Vagina (tissue), 2 donors: ENCODE measurements around the gene TMEM179. TPM values are rescaled to one million over a fixed set of nuclear protein-coding genes. Genes with fewer than 3 reads are reported as not detected.

ENCODE experiments used
- DNase-seq, 2 donors: peaks; one replicate each; pipeline ENCODE4 v3.0.0-alpha.2; 2017; ENCODE audit errors: extremely low spot score in 2 of 2
- H3K27ac ChIP-seq: fragments of 200-600 bp; sonication (generic); one replicate; pipeline ENCODE4 v1.5.1; 2019
- H3K27me3 ChIP-seq: fragments of 200-600 bp; sonication (generic); one replicate; pipeline ENCODE4 v1.5.1; 2019
- H3K36me3 ChIP-seq, 2 donors: fragments of 200-600 bp; sonication (generic); one replicate each; pipeline ENCODE4 v1.5.1; 2017 to 2019
- H3K4me1 ChIP-seq: fragments of 200-600 bp; sonication (generic); one replicate; pipeline ENCODE4 v1.5.1; 2019
- H3K4me3 ChIP-seq, 2 donors: fragments of 200-600 bp; sonication (generic); 1 replicate in 1 of 2; 2 replicates in 1 of 2; pipeline ENCODE4 v1.5.1; 2016 to 2019
- H3K9me3 ChIP-seq: fragments of 200-600 bp; sonication (generic); one replicate; pipeline ENCODE4 v1.5.1; 2019
- POLR2A ChIP-seq, 2 donors: fragments of 450-650 bp; IDR thresholded peaks; one replicate each; pipeline ENCODE4 v1.6.1; 2017; ENCODE audit warnings: antibody characterized with exemption in 2 of 2, mild to moderate bottlenecking in 2 of 2, moderate library complexity in 2 of 2
- POLR2AphosphoS5 ChIP-seq, 2 donors: sonication (generic); formaldehyde crosslinking; IDR thresholded peaks; one replicate each; pipeline ENCODE4 v1.9.0; 2017; ENCODE audit warnings: antibody characterized with exemption in 2 of 2, mild to moderate bottlenecking in 2 of 2, low read depth in 1 of 2; ENCODE audit not compliant: insufficient read depth in 1 of 2
- intact Hi-C: fragments of 100-400 bp; cut with DNase I; formaldehyde crosslinking; loops from one replicate; pipeline ENCODE4 v1.15.1; 2023
- total RNA-seq: library from RNA; depleted of rRNA; stranded (reverse); fragments of >200 nt; gene quantifications from one replicate; pipeline ENCODE4 v1.2.3, GENCODE V29; 2016
- TF ChIP-seq, protein P1 (sequence below), 3 experiments: fragments of 450-650 bp in 2 of 3; fragments of 200-600 bp in 1 of 3; sonication (generic) in 1 of 3; IDR thresholded peaks; one replicate each; pipeline ENCODE4 v1.5.1; 2017 to 2019; ENCODE audit warnings: antibody characterized with exemption in 3 of 3, mild to moderate bottlenecking in 2 of 3, moderate library complexity in 2 of 3

Gene TMEM179
- total RNA-seq, 1 donor from 2014 or later = 7.9 TPM

DNA sequence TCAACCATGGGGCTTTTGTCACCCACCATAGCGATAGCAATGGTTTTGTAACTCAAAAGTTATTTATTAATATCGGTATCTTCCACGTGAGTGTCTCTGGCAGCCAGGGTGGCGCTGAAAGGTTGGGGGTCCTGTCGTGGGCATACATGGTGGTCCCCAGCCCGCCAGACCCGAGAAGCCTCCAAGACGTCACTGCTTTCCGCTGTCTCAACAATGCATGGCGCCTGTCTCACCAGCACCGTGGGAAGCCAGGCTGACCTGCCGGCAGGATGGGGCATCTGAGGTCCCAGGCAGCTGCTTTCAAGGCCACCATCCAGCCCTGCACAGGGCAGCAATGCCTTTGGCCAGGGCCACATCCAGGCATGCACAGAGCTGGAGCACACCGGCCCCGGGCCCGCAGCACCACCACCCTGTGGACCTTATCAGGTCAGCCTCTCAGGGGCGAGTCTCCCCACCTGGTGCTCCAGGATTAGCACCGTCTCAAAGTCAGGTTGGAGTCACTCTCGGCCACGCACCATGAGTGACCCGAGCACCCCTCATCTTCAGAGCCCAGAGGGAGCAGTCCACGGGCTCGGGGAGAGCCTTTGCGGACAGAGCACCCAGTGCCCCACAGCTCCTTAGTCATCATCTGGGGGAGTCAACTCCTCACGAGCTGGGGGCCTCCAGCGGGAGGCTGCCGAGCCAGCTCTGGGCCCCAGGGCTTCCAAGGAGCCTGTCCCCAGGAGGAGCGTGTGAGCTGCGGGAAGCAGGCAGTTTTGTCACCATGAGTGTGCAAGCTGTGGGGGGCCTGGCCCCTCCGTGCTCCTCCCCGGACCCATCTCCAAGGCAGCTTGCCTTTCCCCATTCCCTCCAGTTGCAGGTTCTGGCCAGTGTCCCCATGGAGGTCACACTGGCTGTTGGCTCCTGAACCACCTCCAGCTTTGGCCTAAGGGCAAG, 39.6 kb downstream of the TMEM179 start:
- H3K4me3 ChIP-seq = no peak overlapping the region
- no peaks in the 10 kb centered on the region for H3K9me3 ChIP-seq
- no peak overlapping the region for H3K27ac ChIP-seq
- H3K27me3 ChIP-seq = peaks cover 3% of the 10 kb centered on the region
- peaks cover 12% of the 10 kb centered on the region for H3K4me1 ChIP-seq
- intact Hi-C loops = loop anchor here (10.0 kb wide), 2 partner anchors 430 to 480 kb away; partner anchors contain the start of genes ASPG and KIF26A
- no peaks in the 10 kb centered on the region for H3K36me3 ChIP-seq
- no peak for DNase-seq
- TF ChIP-seq, protein P1, sequence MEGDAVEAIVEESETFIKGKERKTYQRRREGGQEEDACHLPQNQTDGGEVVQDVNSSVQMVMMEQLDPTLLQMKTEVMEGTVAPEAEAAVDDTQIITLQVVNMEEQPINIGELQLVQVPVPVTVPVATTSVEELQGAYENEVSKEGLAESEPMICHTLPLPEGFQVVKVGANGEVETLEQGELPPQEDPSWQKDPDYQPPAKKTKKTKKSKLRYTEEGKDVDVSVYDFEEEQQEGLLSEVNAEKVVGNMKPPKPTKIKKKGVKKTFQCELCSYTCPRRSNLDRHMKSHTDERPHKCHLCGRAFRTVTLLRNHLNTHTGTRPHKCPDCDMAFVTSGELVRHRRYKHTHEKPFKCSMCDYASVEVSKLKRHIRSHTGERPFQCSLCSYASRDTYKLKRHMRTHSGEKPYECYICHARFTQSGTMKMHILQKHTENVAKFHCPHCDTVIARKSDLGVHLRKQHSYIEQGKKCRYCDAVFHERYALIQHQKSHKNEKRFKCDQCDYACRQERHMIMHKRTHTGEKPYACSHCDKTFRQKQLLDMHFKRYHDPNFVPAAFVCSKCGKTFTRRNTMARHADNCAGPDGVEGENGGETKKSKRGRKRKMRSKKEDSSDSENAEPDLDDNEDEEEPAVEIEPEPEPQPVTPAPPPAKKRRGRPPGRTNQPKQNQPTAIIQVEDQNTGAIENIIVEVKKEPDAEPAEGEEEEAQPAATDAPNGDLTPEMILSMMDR (IDR thresholded peaks at IDR 0.05) = no peak
- TF ChIP-seq POLR2A (IDR thresholded peaks at IDR 0.05) (no peak), POLR2AphosphoS5 (IDR thresholded peaks at IDR 0.05; ENCODE audit: insufficient read depth in 1 of 2, low read depth in 1 of 2) (no peak)

DNA sequence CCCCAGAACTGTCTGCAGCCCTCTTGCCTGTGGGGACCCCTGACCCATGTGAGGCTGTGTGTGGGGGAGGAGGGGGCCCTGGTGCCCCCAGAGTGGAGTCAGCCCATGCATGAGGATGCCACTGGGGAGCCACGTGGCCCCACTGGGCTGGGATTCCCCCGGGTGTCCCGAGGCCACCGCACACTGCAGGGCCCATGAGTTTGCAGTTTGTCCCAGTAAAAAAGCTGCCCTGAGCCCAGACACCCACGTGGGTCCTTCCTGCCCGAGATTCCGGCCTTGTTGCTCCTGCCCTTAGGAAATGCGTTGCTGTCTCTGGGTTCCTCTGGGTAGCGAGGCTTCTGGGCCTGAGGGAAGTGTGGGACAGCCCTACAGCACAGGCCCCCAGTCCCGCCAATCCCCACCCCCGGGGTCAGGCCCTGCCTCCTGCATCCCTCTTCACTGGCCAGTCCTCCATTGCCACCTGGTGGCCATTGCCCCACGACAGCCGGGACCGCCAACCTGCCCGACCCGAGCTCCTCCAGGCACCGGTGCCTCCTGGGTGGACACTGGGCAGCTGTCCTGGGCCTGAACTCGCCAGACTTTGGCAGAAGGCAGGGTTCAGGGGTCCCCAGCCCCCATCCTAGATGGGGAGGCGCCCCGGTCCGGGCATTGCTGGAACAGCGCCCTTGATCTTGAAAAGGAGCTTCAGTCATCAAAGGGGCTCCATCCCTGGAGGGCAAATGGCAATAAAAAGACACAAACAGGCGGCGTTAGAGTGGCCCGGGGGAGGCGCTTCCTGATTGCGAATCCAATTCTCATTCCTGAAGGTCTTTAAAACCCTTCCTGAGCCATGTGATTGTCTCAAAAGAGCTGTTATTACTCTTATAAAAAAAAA, 40.6 kb downstream of the TMEM179 start:
- Histone ChIP-seq H3K4me1 (peaks cover 12% of the 10 kb centered on the region), H3K27ac (no peak overlapping the region), H3K36me3 (no peaks in the 10 kb centered on the region), H3K9me3 (no peaks in the 10 kb centered on the region), H3K27me3 (peaks cover 3% of the 10 kb centered on the region), H3K4me3 (no peak overlapping the region)
- DNase-seq = no peak
- no peak for TF ChIP-seq POLR2A (IDR thresholded peaks at IDR 0.05)
- TF ChIP-seq, protein P1 (IDR thresholded peaks at IDR 0.05) = peak; percentile 70 to 85 (median 76)
- intact Hi-C loops = loop anchor here (10.0 kb wide), 2 partner anchors 429 to 479 kb away; partner anchors contain the start of genes ASPG and KIF26A

DNA sequence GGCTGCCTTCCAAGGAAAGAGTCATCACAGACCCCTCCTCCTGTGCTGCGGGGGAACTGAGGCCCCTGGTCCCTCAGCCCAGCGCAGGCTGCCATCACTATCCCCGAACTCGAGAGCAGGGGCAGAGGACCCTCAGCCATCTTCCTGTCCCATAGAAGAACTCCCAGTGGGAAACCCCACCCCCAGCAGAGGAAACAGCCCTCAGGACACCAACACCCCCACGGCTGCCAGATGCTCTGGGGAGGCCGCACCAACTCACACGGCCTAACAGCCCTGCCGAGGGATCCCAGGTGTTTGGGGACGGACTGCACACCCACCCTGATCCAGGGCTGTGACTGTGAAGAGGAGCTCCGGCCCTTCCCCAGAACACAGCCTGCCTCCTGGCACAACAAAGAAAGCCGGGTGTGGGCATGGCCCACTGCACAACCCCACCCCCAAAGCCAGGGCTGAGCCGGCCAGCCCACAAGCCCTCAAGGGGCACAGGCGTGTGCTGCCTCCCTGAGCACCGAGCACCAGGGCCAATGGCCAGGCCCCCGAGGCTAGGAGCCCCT, 41.3 kb downstream of the TMEM179 start:
- no peaks in the 10 kb centered on the region for H3K36me3 ChIP-seq
- TF ChIP-seq POLR2A (IDR thresholded peaks at IDR 0.05) (no peak), POLR2AphosphoS5 (IDR thresholded peaks at IDR 0.05; ENCODE audit: insufficient read depth in 1 of 2, low read depth in 1 of 2) (no peak)
- TF ChIP-seq, protein P1 (IDR thresholded peaks at IDR 0.05) = no peak
- H3K4me1 ChIP-seq = peaks cover 12% of the 10 kb centered on the region
- H3K9me3 ChIP-seq = no peaks in the 10 kb centered on the region
- DNase-seq = no peak
- no peak overlapping the region for H3K27ac ChIP-seq
- peaks cover 3% of the 10 kb centered on the region for H3K27me3 ChIP-seq
- no peak overlapping the region for H3K4me3 ChIP-seq
- intact Hi-C loops = loop anchor here (10.0 kb wide), 2 partner anchors 428 to 478 kb away; partner anchors contain the start of genes ASPG and KIF26A

DNA sequence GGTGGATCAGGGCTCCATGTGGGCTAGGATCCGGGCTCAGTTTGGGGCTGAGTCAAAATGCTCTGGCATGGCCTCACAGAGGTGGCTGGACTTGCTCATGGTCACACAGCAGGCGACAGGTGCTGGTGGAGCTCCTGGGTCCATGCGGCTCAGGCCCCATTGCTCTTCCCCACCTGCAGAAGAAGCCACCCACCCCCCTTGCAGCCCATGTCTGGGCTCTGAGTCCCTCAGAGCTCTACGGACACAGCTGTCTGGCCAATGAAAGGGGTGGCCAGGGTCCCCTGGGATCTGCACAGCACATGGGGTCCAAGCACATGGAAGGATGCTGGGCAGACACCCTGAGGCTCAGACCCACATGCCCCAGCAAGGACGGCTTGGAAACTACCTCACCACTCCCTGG, 42.0 kb downstream of the TMEM179 start:
- intact Hi-C loops = loop anchor here (10.0 kb wide), 2 partner anchors 428 to 478 kb away; partner anchors contain the start of genes ASPG and KIF26A
- DNase-seq = no peak
- no peaks in the 10 kb centered on the region for H3K9me3 ChIP-seq
- TF ChIP-seq POLR2A (IDR thresholded peaks at IDR 0.05) = no peak
- TF ChIP-seq, protein P1 (IDR thresholded peaks at IDR 0.05) = no peak
- no peak for TF ChIP-seq POLR2AphosphoS5 (IDR thresholded peaks at IDR 0.05; ENCODE audit: insufficient read depth in 1 of 2, low read depth in 1 of 2)
- H3K4me3 ChIP-seq = no peak overlapping the region
- H3K27me3 ChIP-seq = no peaks in the 10 kb centered on the region
- no peaks in the 10 kb centered on the region for H3K36me3 ChIP-seq
- no peak overlapping the region for H3K27ac ChIP-seq
- peaks cover 12% of the 10 kb centered on the region for H3K4me1 ChIP-seq
